HEK293 (cell line): ENCODE measurements around the gene MARCO.

ENCODE experiments used
- CTCF ChIA-PET: fragments of 350-600 bp; formaldehyde crosslinking; extraction: SDS; loops from one replicate; lab custom pipeline; 2021; ENCODE audit warnings: antibody characterized with exemption; lab: Yijun Ruan, JAX
- POLR2A ChIA-PET: fragments of 300-600 bp; formaldehyde crosslinking; extraction: SDS; loops from one replicate; lab custom pipeline; 2020; ENCODE audit warnings: antibody characterized with exemption, inconsistent platforms; lab: Yijun Ruan, JAX
- H3K27ac ChIP-seq: fragments of 200-500 bp; sonication (Bioruptor generic); 2 replicates; pipeline ENCODE4 v1.5.1; 2014; ENCODE audit warnings: low read depth, low read length, control low read depth, inconsistent platforms; ENCODE audit errors: extremely low read depth
- H3K36me3 ChIP-seq, 2 experiments: fragments of 200-500 bp in 1 of 2; sonication (Bioruptor generic) in 1 of 2; 1 replicate in 1 of 2; 2 replicates in 1 of 2; pipeline ENCODE4 v1.5.1; 2014 to 2017; ENCODE audit warnings: inconsistent platforms in 2 of 2, low read length in 2 of 2; ENCODE audit not compliant: control insufficient read depth in 2 of 2, insufficient read depth in 1 of 2
- H3K4me1 ChIP-seq: fragments of 200-500 bp; sonication (Bioruptor generic); 2 replicates; pipeline ENCODE4 v1.5.1; 2014; ENCODE audit warnings: mild to moderate bottlenecking, low read length, inconsistent platforms; ENCODE audit not compliant: control insufficient read depth, insufficient read depth
- H3K4me3 ChIP-seq: 2 replicates; pipeline ENCODE4 v1.5.1; 2011; ENCODE audit warnings: low read depth, mild to moderate bottlenecking, control low read depth, low read length, moderate library complexity
- H3K9me3 ChIP-seq: fragments of 200-500 bp; sonication (Bioruptor generic); 2 replicates; pipeline ENCODE4 v1.5.1; 2014; ENCODE audit warnings: low read depth, low read length, inconsistent platforms; ENCODE audit not compliant: control insufficient read depth, insufficient read depth
- BCL11B ChIP-seq: fragments of 450-650 bp; formaldehyde crosslinking; IDR thresholded peaks from 2 replicates; pipeline ENCODE4 v1.5.1; 2016; ENCODE audit warnings: low read depth, missing biosample characterization, missing genetic modification characterization
- KLF17 ChIP-seq: fragments of 450-650 bp; formaldehyde crosslinking; IDR thresholded peaks from 2 replicates; pipeline ENCODE4 v1.5.1; 2016; ENCODE audit warnings: missing biosample characterization, missing genetic modification characterization
- OVOL3 ChIP-seq: fragments of 450-650 bp; formaldehyde crosslinking; IDR thresholded peaks from 2 replicates; pipeline ENCODE4 v1.5.1; 2016; ENCODE audit warnings: missing biosample characterization, missing genetic modification characterization
- PRDM10 ChIP-seq: fragments of 450-650 bp; formaldehyde crosslinking; IDR thresholded peaks from 2 replicates; pipeline ENCODE4 v1.5.1; 2016; ENCODE audit warnings: missing biosample characterization, missing genetic modification characterization
- TCF7L2 ChIP-seq: IDR thresholded peaks from 2 replicates; pipeline ENCODE4 v1.6.1; 2011; ENCODE audit warnings: low read depth, mild to moderate bottlenecking, inconsistent platforms, low read length, moderate library complexity, borderline replicate concordance
- ZBTB44 ChIP-seq: fragments of 450-650 bp; IDR thresholded peaks from 2 replicates; pipeline ENCODE4 v1.5.1; 2018; ENCODE audit warnings: missing biosample characterization, mild to moderate bottlenecking, missing genetic modification characterization
- ZNF112 ChIP-seq: fragments of 450-650 bp; formaldehyde crosslinking; IDR thresholded peaks from 2 replicates; pipeline ENCODE4 v1.5.0; 2017; ENCODE audit warnings: missing biosample characterization, missing genetic modification characterization
- ZNF184 ChIP-seq: fragments of 450-650 bp; IDR thresholded peaks from 2 replicates; pipeline ENCODE4 v1.5.1; 2018; ENCODE audit warnings: missing biosample characterization, mild to moderate bottlenecking, missing genetic modification characterization
- ZNF202 ChIP-seq: fragments of 450-650 bp; formaldehyde crosslinking; IDR thresholded peaks from 2 replicates; pipeline ENCODE4 v1.5.1; 2016; ENCODE audit warnings: missing biosample characterization, missing genetic modification characterization, borderline replicate concordance
- ZNF221 ChIP-seq: fragments of 450-650 bp; formaldehyde crosslinking; IDR thresholded peaks from 2 replicates; pipeline ENCODE4 v1.5.1; 2017; ENCODE audit warnings: missing biosample characterization, missing genetic modification characterization, borderline replicate concordance
- ZNF274 ChIP-seq, 2 experiments: fragments of 200-500 bp in 1 of 2; fragments of 450-650 bp in 1 of 2; sonication (Bioruptor generic) in 1 of 2; formaldehyde crosslinking in 1 of 2; IDR thresholded peaks; 2 replicates each; pipeline versions ENCODE4 v1.5.1 to v1.6.1; 2014 to 2016; ENCODE audit warnings: borderline replicate concordance in 1 of 2, inconsistent platforms in 1 of 2, low read length in 1 of 2, missing biosample characterization in 1 of 2, missing genetic modification characterization in 1 of 2
- ZNF302 ChIP-seq: fragments of 450-650 bp; formaldehyde crosslinking; IDR thresholded peaks from 2 replicates; pipeline ENCODE4 v1.5.1; 2016; ENCODE audit warnings: missing biosample characterization, missing genetic modification characterization, low read depth
- ZNF529 ChIP-seq: fragments of 450-650 bp; formaldehyde crosslinking; IDR thresholded peaks from 2 replicates; pipeline ENCODE4 v1.5.1; 2017; ENCODE audit warnings: missing genetic modification characterization, missing biosample characterization; ENCODE audit not compliant: insufficient replicate concordance
- ZNF621 ChIP-seq: fragments of 450-650 bp; formaldehyde crosslinking; IDR thresholded peaks from 2 replicates; pipeline ENCODE4 v1.5.1; 2017; ENCODE audit warnings: missing biosample characterization, missing genetic modification characterization
- ZNF623 ChIP-seq: fragments of 450-650 bp; formaldehyde crosslinking; IDR thresholded peaks from 2 replicates; pipeline ENCODE4 v1.5.1; 2016; ENCODE audit warnings: missing biosample characterization, missing genetic modification characterization
- ZSCAN30 ChIP-seq: fragments of 450-650 bp; IDR thresholded peaks from 2 replicates; pipeline ENCODE4 v1.5.1; 2018; ENCODE audit warnings: missing biosample characterization, mild to moderate bottlenecking, missing genetic modification characterization, moderate library complexity
- TF ChIP-seq, protein P1 (sequence below): fragments of 450-650 bp; formaldehyde crosslinking; IDR thresholded peaks from 2 replicates; pipeline ENCODE4 v1.5.1; 2016; ENCODE audit warnings: missing biosample characterization, missing genetic modification characterization, borderline replicate concordance
- TF ChIP-seq, protein P2 (sequence below): fragments of 450-650 bp; formaldehyde crosslinking; IDR thresholded peaks from 2 replicates; pipeline ENCODE4 v1.5.1; 2017; ENCODE audit warnings: missing biosample characterization, missing genetic modification characterization
- TF ChIP-seq, protein P3 (sequence below): fragments of 450-650 bp; formaldehyde crosslinking; IDR thresholded peaks from 2 replicates; pipeline ENCODE4 v1.5.1; 2017; ENCODE audit warnings: missing biosample characterization, missing genetic modification characterization

Gene MARCO

GRCh38 chr2:119024568-119024967, 82.6 kb downstream of the MARCO start:
- H3K27ac ChIP-seq = no peak overlapping the region
- TF ChIP-seq ZNF302 (tag by site-specific recombination) (no peak), ZNF529 (no peak), BCL11B (tag by site-specific recombination) (no peak), ZNF184 (tag by site-specific recombination) (no peak)
- TF ChIP-seq, all 188 proteins: peak for 0
- no peaks in the 10 kb centered on the region for H3K36me3 ChIP-seq
- POLR2A ChIA-PET = no interaction called here
- H3K4me3 ChIP-seq = no peak overlapping the region
- H3K4me1 ChIP-seq = no peaks in the 10 kb centered on the region
- CTCF ChIA-PET = interaction anchor here (0.6 to 1.0 kb wide), 2 partner anchors 102 to 652 kb away, joined by 3 to 4 read pairs; no protein-coding TSS in a partner anchor
- no peaks in the 10 kb centered on the region for H3K9me3 ChIP-seq

GRCh38 chr2:119025013-119025412, 83.0 kb downstream of the MARCO start:
- TF ChIP-seq KLF17 (tag by site-specific recombination) (no peak), ZNF221 (tag by site-specific recombination) (no peak), PRDM10 (tag by site-specific recombination) (no peak), ZNF202 (tag by site-specific recombination) (no peak), ZNF112 (tag by site-specific recombination) (no peak), ZBTB44 (tag by site-specific recombination) (no peak), ZNF621 (tag by site-specific recombination) (no peak), ZNF274 (IDR thresholded peaks at IDR 0.05; ENCODE audit: low read length) (no peak), ZNF274 (tag by site-specific recombination; IDR thresholded peaks at IDR 0.05; ENCODE audit: borderline replicate concordance) (no peak), ZSCAN30 (tag by site-specific recombination) (no peak), OVOL3 (tag by site-specific recombination) (no peak), TCF7L2 (no peak), ZNF623 (tag by site-specific recombination) (no peak)
- TF ChIP-seq, protein P1, sequence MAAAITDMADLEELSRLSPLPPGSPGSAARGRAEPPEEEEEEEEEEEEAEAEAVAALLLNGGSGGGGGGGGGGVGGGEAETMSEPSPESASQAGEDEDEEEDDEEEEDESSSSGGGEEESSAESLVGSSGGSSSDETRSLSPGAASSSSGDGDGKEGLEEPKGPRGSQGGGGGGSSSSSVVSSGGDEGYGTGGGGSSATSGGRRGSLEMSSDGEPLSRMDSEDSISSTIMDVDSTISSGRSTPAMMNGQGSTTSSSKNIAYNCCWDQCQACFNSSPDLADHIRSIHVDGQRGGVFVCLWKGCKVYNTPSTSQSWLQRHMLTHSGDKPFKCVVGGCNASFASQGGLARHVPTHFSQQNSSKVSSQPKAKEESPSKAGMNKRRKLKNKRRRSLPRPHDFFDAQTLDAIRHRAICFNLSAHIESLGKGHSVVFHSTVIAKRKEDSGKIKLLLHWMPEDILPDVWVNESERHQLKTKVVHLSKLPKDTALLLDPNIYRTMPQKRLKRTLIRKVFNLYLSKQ = no peak
- TF ChIP-seq, protein P2, sequence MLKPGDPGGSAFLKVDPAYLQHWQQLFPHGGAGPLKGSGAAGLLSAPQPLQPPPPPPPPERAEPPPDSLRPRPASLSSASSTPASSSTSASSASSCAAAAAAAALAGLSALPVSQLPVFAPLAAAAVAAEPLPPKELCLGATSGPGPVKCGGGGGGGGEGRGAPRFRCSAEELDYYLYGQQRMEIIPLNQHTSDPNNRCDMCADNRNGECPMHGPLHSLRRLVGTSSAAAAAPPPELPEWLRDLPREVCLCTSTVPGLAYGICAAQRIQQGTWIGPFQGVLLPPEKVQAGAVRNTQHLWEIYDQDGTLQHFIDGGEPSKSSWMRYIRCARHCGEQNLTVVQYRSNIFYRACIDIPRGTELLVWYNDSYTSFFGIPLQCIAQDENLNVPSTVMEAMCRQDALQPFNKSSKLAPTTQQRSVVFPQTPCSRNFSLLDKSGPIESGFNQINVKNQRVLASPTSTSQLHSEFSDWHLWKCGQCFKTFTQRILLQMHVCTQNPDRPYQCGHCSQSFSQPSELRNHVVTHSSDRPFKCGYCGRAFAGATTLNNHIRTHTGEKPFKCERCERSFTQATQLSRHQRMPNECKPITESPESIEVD (tag by site-specific recombination) = no peak
- TF ChIP-seq, protein P3, sequence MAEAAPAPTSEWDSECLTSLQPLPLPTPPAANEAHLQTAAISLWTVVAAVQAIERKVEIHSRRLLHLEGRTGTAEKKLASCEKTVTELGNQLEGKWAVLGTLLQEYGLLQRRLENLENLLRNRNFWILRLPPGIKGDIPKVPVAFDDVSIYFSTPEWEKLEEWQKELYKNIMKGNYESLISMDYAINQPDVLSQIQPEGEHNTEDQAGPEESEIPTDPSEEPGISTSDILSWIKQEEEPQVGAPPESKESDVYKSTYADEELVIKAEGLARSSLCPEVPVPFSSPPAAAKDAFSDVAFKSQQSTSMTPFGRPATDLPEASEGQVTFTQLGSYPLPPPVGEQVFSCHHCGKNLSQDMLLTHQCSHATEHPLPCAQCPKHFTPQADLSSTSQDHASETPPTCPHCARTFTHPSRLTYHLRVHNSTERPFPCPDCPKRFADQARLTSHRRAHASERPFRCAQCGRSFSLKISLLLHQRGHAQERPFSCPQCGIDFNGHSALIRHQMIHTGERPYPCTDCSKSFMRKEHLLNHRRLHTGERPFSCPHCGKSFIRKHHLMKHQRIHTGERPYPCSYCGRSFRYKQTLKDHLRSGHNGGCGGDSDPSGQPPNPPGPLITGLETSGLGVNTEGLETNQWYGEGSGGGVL (tag by site-specific recombination) = no peak
- no peak overlapping the region for H3K27ac ChIP-seq
- ChIA-PET POLR2A (no interaction called here), CTCF (interaction anchor here (0.6 to 1.0 kb wide), 3 partner anchors 82 to 652 kb away, joined by 3 to 4 read pairs (median 3); no protein-coding TSS in a partner anchor)
- no peaks in the 10 kb centered on the region for H3K36me3 ChIP-seq
- H3K9me3 ChIP-seq = no peaks in the 10 kb centered on the region
- no peaks in the 10 kb centered on the region for H3K4me1 ChIP-seq
- no peak overlapping the region for H3K4me3 ChIP-seq
